ENCODE data around the gene TGM1.
"Not testable (repeated sequence)": the region's sequence is repeated elsewhere in the genome, so short reads cannot be mapped to it uniquely, and the experiment has no call there.

Gene TGM1

GRCh38 chr14:24203249-24203886 lies 59.6 kb downstream of the TGM1 start:
- not testable (repeated sequence) for DNase-seq

- not testable (repeated sequence) for DNase-seq
Observed at GRCh38 chr14:24202538-24202937, 60.4 kb downstream of the TGM1 start.

Data from suppressor macrophage treated with lipopolysaccharide for 4 hours (primary cell).